Fibroblast of lung (primary cell): ENCODE results near the gene SRRD.

Experiments
- EZH2 ChIP-seq: IDR thresholded peaks from 2 replicates; pipeline ENCODE4 v1.5.1; 2012; ENCODE audit warnings: low read length, control low read depth, mild to moderate bottlenecking; ENCODE audit errors: missing control alignments
- TF ChIP-seq, protein P1 (sequence below), 2 donors: IDR thresholded peaks in 1 of 2; conservative IDR thresholded peaks in 1 of 2; 1 replicate in 1 of 2; 2 replicates in 1 of 2; pipeline ENCODE4 v1.5.1; 2011 to 2012; ENCODE audit warnings: low read length in 2 of 2, control low read depth in 1 of 2, inconsistent platforms in 1 of 2, low read depth in 1 of 2, mild to moderate bottlenecking in 1 of 2

DNA sequence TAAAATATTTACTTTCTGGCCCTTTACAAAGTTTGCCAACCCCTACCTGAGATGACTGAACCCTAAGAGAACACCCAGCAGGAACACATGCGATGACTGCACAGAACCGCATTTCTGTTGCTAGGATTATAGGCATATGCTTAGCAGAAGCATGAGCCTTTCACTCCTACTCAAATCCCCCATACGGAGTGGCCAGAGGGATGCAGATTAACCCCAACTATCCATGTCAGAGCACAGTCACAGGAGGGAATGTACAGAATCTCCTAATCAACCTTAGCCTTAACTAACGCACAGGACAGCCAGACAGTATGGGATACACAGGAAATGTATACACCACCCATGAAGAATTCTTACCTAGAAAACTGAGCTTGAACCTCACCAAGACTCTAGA is 6.3 kb upstream of the SRRD start:
- TF ChIP-seq EZH2: no peak
- TF ChIP-seq, protein P1, sequence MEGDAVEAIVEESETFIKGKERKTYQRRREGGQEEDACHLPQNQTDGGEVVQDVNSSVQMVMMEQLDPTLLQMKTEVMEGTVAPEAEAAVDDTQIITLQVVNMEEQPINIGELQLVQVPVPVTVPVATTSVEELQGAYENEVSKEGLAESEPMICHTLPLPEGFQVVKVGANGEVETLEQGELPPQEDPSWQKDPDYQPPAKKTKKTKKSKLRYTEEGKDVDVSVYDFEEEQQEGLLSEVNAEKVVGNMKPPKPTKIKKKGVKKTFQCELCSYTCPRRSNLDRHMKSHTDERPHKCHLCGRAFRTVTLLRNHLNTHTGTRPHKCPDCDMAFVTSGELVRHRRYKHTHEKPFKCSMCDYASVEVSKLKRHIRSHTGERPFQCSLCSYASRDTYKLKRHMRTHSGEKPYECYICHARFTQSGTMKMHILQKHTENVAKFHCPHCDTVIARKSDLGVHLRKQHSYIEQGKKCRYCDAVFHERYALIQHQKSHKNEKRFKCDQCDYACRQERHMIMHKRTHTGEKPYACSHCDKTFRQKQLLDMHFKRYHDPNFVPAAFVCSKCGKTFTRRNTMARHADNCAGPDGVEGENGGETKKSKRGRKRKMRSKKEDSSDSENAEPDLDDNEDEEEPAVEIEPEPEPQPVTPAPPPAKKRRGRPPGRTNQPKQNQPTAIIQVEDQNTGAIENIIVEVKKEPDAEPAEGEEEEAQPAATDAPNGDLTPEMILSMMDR (conservative IDR thresholded peaks at IDR 0.05 in 1 of 2, IDR thresholded peaks at IDR 0.05 in 1 of 2; ENCODE audit: low read depth in 1 of 2, low read length in 2 of 2): no peak
